Glutamatergic neuron (in vitro differentiated cells): ENCODE data around the gene RBM4. TPM values are rescaled to one million over a fixed set of nuclear protein-coding genes. Genes with fewer than 3 reads are reported as not detected.

ENCODE experiments used
- DNase-seq: peaks from one replicate; pipeline ENCODE4 v3.0.0; 2022
- H3K27ac Mint-ChIP-seq: one replicate; pipeline ENCODE4 v1.8.0; 2020; ENCODE audit warnings: mild to moderate bottlenecking, mixed read lengths, inconsistent platforms; ENCODE audit not compliant: unreplicated experiment
- H3K27me3 Mint-ChIP-seq: one replicate; pipeline ENCODE4 v1.8.0; 2020; ENCODE audit warnings: mild to moderate bottlenecking, moderate library complexity, mixed read lengths, inconsistent platforms; ENCODE audit not compliant: unreplicated experiment
- H3K36me3 Mint-ChIP-seq: one replicate; pipeline ENCODE4 v1.8.0; 2020; ENCODE audit warnings: mild to moderate bottlenecking, mixed read lengths, inconsistent platforms; ENCODE audit not compliant: unreplicated experiment
- H3K4me1 Mint-ChIP-seq: one replicate; pipeline ENCODE4 v1.8.0; 2020; ENCODE audit warnings: mild to moderate bottlenecking, low read depth, mixed read lengths, inconsistent platforms; ENCODE audit not compliant: unreplicated experiment
- H3K4me3 Mint-ChIP-seq: one replicate; pipeline ENCODE4 v1.8.0; 2020; ENCODE audit warnings: mild to moderate bottlenecking, mixed read lengths, inconsistent platforms; ENCODE audit not compliant: unreplicated experiment
- H3K9me3 Mint-ChIP-seq: one replicate; pipeline ENCODE4 v1.8.0; 2020; ENCODE audit warnings: mild to moderate bottlenecking, moderate library complexity, mixed read lengths, inconsistent platforms; ENCODE audit not compliant: unreplicated experiment
- total RNA-seq: library from RNA; stranded (reverse); fragmentation: NEBNext Ultra II Directional; extraction: Animal tissue kit (Norgen Biotek cat#: 25700); gene quantifications from one replicate; pipeline ENCODE4 v1.2.1, GENCODE V29; 2021; ENCODE audit not compliant: unreplicated experiment
- TF ChIP-seq, protein P1 (sequence below): fragments of 200-600 bp; sonication (generic); IDR thresholded peaks from one replicate; pipeline ENCODE4 v1.5.0; 2021; ENCODE audit not compliant: partially characterized antibody, unreplicated experiment

The RBM4 gene
- total RNA-seq, 1 donor from 2014 or later = 244 TPM

GRCh38 chr11:66692446-66692845, 53.9 kb downstream of the RBM4 start:
- no peaks in the 10 kb centered on the region for H3K36me3 Mint-ChIP-seq
- no peak overlapping the region for H3K27ac Mint-ChIP-seq
- peaks cover 10% of the 10 kb centered on the region for H3K9me3 Mint-ChIP-seq
- no peak for DNase-seq
- peaks cover 2% of the 10 kb centered on the region for H3K4me1 Mint-ChIP-seq
- TF ChIP-seq, protein P1, sequence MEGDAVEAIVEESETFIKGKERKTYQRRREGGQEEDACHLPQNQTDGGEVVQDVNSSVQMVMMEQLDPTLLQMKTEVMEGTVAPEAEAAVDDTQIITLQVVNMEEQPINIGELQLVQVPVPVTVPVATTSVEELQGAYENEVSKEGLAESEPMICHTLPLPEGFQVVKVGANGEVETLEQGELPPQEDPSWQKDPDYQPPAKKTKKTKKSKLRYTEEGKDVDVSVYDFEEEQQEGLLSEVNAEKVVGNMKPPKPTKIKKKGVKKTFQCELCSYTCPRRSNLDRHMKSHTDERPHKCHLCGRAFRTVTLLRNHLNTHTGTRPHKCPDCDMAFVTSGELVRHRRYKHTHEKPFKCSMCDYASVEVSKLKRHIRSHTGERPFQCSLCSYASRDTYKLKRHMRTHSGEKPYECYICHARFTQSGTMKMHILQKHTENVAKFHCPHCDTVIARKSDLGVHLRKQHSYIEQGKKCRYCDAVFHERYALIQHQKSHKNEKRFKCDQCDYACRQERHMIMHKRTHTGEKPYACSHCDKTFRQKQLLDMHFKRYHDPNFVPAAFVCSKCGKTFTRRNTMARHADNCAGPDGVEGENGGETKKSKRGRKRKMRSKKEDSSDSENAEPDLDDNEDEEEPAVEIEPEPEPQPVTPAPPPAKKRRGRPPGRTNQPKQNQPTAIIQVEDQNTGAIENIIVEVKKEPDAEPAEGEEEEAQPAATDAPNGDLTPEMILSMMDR = no peak
- H3K27me3 Mint-ChIP-seq = peaks cover 13% of the 10 kb centered on the region
- no peak overlapping the region for H3K4me3 Mint-ChIP-seq

DNA sequence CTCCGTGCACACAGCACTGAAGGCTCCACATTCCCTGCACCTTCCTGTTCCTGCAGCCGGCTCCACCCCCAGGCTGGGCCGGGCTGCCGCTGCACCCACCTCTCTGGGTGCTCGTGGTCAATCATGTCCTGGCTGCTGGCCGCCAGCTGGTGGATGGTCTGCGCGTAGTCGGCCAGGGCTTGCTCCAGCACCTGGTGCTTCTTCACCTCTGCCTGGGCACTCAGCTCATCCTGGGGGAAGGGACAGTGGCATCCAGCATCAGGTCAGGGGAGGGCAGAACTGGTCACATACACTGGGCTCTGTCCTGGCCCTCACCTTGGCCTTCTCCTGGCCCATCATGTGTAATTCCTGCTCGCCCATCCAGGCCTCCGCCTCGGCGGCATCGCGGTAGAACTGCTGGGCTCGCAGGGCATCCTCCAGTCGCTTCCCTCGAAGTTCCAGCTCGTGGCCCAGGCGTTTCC, 54.4 kb downstream of the RBM4 start:
- no peak overlapping the region for H3K27ac Mint-ChIP-seq
- H3K9me3 Mint-ChIP-seq = peaks cover 13% of the 10 kb centered on the region
- no peaks in the 10 kb centered on the region for H3K36me3 Mint-ChIP-seq
- no peak overlapping the region for H3K4me3 Mint-ChIP-seq
- TF ChIP-seq, protein P1 = no peak
- H3K4me1 Mint-ChIP-seq = peaks cover 2% of the 10 kb centered on the region
- H3K27me3 Mint-ChIP-seq = peaks cover 13% of the 10 kb centered on the region
- DNase-seq = no peak

DNA sequence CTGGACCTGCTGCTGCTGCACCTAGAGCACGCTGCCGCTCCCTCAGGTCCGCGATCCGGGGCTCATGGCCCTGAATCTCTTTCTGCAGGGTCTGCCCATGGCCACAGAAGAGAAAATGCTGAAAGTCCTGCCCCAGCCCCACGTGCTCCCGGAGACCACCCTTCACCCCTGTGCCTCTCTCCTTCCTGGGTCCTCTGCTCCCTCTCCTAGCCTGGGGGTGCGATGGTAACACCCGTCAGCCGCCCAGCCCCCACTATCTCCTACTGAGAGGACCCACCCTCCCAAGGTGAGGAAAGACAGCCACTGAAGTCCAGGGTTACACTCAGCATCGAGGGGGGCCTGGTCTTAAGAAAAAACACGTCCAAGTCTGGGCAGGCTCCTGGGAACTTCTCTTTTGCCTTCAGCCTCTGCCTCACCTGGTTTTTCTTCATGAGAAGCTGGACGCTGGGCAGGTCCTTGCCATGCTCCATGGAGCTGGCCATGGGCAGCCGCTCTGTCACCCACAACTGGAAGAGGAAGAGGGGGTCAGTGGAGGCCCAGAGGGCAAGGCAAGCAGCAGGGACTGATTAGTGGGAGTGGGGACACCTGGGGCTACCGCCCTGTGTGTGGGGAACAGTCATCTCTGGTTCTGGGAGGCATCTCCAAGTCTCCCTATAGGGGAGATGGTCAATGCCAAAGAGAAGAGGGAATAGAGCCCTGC, 55.0 kb downstream of the RBM4 start:
- peaks cover 12% of the 10 kb centered on the region for H3K9me3 Mint-ChIP-seq

GRCh38 chr11:66694056-66694410, 55.5 kb downstream of the RBM4 start:
- H3K9me3 Mint-ChIP-seq = peaks cover 13% of the 10 kb centered on the region
- H3K4me1 Mint-ChIP-seq = no peaks in the 10 kb centered on the region
- no peaks in the 10 kb centered on the region for H3K36me3 Mint-ChIP-seq
- peaks cover 10% of the 10 kb centered on the region for H3K27me3 Mint-ChIP-seq
- no peak overlapping the region for H3K4me3 Mint-ChIP-seq
- DNase-seq = no peak
- TF ChIP-seq, protein P1 = no peak
- H3K27ac Mint-ChIP-seq = no peak overlapping the region

More for the DNA sequence above, 55.0 kb downstream of the RBM4 start:
- no peak for DNase-seq
- no peaks in the 10 kb centered on the region for H3K36me3 Mint-ChIP-seq
- peaks cover 10% of the 10 kb centered on the region for H3K27me3 Mint-ChIP-seq
- TF ChIP-seq, protein P1 = no peak
- H3K4me3 Mint-ChIP-seq = peak overlapping the region; percentile 46
- no peak overlapping the region for H3K27ac Mint-ChIP-seq
- no peaks in the 10 kb centered on the region for H3K4me1 Mint-ChIP-seq

DNA sequence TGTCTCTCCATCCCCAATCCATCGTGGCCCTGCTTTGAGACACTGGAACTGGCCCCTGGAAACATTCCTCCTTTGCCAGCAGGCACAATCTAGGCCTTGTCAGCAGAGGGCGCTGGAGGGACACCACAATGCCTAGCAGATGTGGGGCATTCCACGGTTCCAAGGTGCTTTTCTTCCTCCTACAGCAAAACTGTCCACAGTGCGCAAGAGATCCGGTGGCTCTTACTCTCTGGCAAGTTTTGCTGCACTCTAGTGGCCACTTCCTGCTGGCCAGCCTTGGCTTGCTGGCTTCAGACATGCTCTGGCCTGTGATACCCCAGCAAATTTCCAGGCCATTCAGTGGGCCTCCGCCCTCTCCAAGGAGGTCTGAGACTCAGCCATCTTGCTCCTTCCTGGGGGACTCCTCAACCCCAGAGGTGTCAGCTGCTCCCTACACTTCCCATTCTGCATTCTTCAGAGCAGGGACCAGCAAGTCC, 56.3 kb downstream of the RBM4 start:
- H3K4me1 Mint-ChIP-seq = no peaks in the 10 kb centered on the region
- H3K36me3 Mint-ChIP-seq = no peaks in the 10 kb centered on the region
- peak; percentile 90 for DNase-seq
- peak overlapping the region; percentile 64 for H3K27ac Mint-ChIP-seq
- H3K27me3 Mint-ChIP-seq = peaks cover 11% of the 10 kb centered on the region
- H3K4me3 Mint-ChIP-seq = no peak overlapping the region
- TF ChIP-seq, protein P1 = peak; percentile 88
- peaks cover 15% of the 10 kb centered on the region for H3K9me3 Mint-ChIP-seq
